Neural cell (in vitro differentiated cells): ENCODE data around the gene PDE9A. TPM values are rescaled to one million over a fixed set of nuclear protein-coding genes. Genes with fewer than 3 reads are reported as not detected.

Source experiments
- H2AFZ ChIP-seq: fragments of 200-600, 300-800 bp; sonication (generic), shearing (Covaris generic); 2 replicates; pipeline ENCODE4 v1.6.0; 2014; ENCODE audit warnings: low read depth, mild to moderate bottlenecking, antibody characterized with exemption, low read length, moderate library complexity
- H3F3A ChIP-seq: fragments of 200-600 bp; shearing (Covaris generic); 2 replicates; pipeline ENCODE4 v1.6.1; 2016; ENCODE audit warnings: mild to moderate bottlenecking, moderate library complexity, mixed read lengths, antibody characterized with exemption, low read length; ENCODE audit not compliant: insufficient read depth, poor library complexity, severe bottlenecking
- H3K27ac ChIP-seq: fragments of 200-600, 300-800 bp; sonication (generic), shearing (Covaris generic); 2 replicates; pipeline ENCODE4 v1.5.1; 2014; ENCODE audit warnings: mild to moderate bottlenecking, low read length, moderate library complexity
- H3K27me3 ChIP-seq: fragments of 300-800, 200-600 bp; sonication (generic), shearing (Covaris generic); 2 replicates; pipeline ENCODE4 v1.6.0; 2014; ENCODE audit warnings: mild to moderate bottlenecking, low read depth, low read length, moderate library complexity; ENCODE audit not compliant: insufficient read depth
- H3K36me3 ChIP-seq: fragments of 300-800, 200-600 bp; sonication (generic), shearing (Covaris generic); 2 replicates; pipeline ENCODE4 v1.5.1; 2014; ENCODE audit warnings: mild to moderate bottlenecking, antibody characterized with exemption, low read length, moderate library complexity; ENCODE audit not compliant: insufficient read depth
- H3K4me2 ChIP-seq: fragments of 300-800, 200-600 bp; sonication (generic), shearing (Covaris generic); 2 replicates; pipeline ENCODE4 v1.6.0; 2014; ENCODE audit warnings: mild to moderate bottlenecking, low read length
- H3K4me3 ChIP-seq: fragments of 300-800, 200-600 bp; sonication (generic), shearing (Covaris generic); 2 replicates; pipeline ENCODE4 v1.5.1; 2014; ENCODE audit warnings: mild to moderate bottlenecking, low read length, moderate library complexity
- H3K79me2 ChIP-seq: fragments of 200-600 bp; shearing (Covaris generic); replicated peaks from 2 replicates; pipeline ENCODE4 v1.6.0; 2014; ENCODE audit warnings: mild to moderate bottlenecking, low read length, moderate library complexity; ENCODE audit not compliant: insufficient read depth
- H3K9ac ChIP-seq: fragments of 300-800, 200-600 bp; sonication (generic), shearing (Covaris generic); 2 replicates; pipeline ENCODE4 v1.6.1; 2016; ENCODE audit warnings: mild to moderate bottlenecking, low read length, mixed read lengths
- H3K9me2 ChIP-seq: fragments of 200-600 bp; shearing (Covaris generic); 2 replicates; pipeline ENCODE4 v1.6.1; 2016; ENCODE audit warnings: mild to moderate bottlenecking, low read length, mixed read lengths; ENCODE audit not compliant: insufficient read depth
- H3K9me3 ChIP-seq: fragments of 200-600, 300-800 bp; sonication (generic), shearing (Covaris generic); 2 replicates; pipeline ENCODE4 v1.6.1; 2016; ENCODE audit warnings: mild to moderate bottlenecking, mixed run types, low read length, moderate library complexity, mixed read lengths
- H4K20me1 ChIP-seq: fragments of 200-600 bp; shearing (Covaris generic); 2 replicates; pipeline ENCODE4 v1.6.1; 2016; ENCODE audit warnings: mild to moderate bottlenecking, mixed run types; ENCODE audit not compliant: insufficient read depth
- EP300 ChIP-seq: fragments of 450-650 bp; conservative IDR thresholded peaks from 2 replicates; pipeline ENCODE4 v1.6.1; 2014; ENCODE audit warnings: antibody characterized with exemption, mild to moderate bottlenecking, moderate library complexity; ENCODE audit not compliant: poor library complexity, severe bottlenecking
- EZH2 ChIP-seq: fragments of 200-600, 300-800 bp; shearing (Covaris generic), sonication (generic); IDR thresholded peaks from 2 replicates; pipeline ENCODE4 v1.6.1; 2014; ENCODE audit warnings: antibody characterized with exemption, low read length, borderline replicate concordance, mild to moderate bottlenecking; ENCODE audit not compliant: insufficient read depth, poor library complexity, severe bottlenecking
- MXI1 ChIP-seq: fragments of 450-650 bp; conservative IDR thresholded peaks from 2 replicates; pipeline ENCODE4 v1.6.1; 2014; ENCODE audit warnings: antibody characterized with exemption, mild to moderate bottlenecking; ENCODE audit not compliant: poor library complexity, severe bottlenecking
- POLR2AphosphoS5 ChIP-seq: IDR thresholded peaks from 2 replicates; pipeline ENCODE4 v1.6.1; 2012
- RAD21 ChIP-seq: fragments of 450-650 bp; conservative IDR thresholded peaks from 2 replicates; pipeline ENCODE4 v1.6.1; 2014; ENCODE audit warnings: antibody characterized with exemption, mild to moderate bottlenecking, moderate library complexity
- SMC3 ChIP-seq: fragments of 450-650 bp; conservative IDR thresholded peaks from 2 replicates; pipeline ENCODE4 v1.6.1; 2014; ENCODE audit warnings: antibody characterized with exemption, mild to moderate bottlenecking, moderate library complexity; ENCODE audit not compliant: poor library complexity
- TAF1 ChIP-seq: IDR thresholded peaks from 2 replicates; pipeline ENCODE4 v1.6.1; 2012; ENCODE audit warnings: low read depth
- polyA plus RNA-seq: library from polyadenylated mRNA; depleted of rRNA; stranded (reverse); fragments of >200 nt; gene quantifications from 2 replicates; pipeline ENCODE4 v1.2.3, GENCODE V29; 2014
- TF ChIP-seq, protein P1 (sequence below): fragments of 450-650 bp; IDR thresholded peaks from 2 replicates; pipeline ENCODE4 v1.5.1; 2014; ENCODE audit warnings: antibody characterized with exemption, mild to moderate bottlenecking, moderate library complexity; ENCODE audit not compliant: poor library complexity, severe bottlenecking
- TF ChIP-seq, protein P2 (sequence below): IDR thresholded peaks from 2 replicates; pipeline ENCODE4 v1.6.1; 2012; ENCODE audit warnings: borderline replicate concordance

Gene PDE9A
- polyA plus RNA-seq, 1 donor from 2014 or later: 32.2 TPM

DNA sequence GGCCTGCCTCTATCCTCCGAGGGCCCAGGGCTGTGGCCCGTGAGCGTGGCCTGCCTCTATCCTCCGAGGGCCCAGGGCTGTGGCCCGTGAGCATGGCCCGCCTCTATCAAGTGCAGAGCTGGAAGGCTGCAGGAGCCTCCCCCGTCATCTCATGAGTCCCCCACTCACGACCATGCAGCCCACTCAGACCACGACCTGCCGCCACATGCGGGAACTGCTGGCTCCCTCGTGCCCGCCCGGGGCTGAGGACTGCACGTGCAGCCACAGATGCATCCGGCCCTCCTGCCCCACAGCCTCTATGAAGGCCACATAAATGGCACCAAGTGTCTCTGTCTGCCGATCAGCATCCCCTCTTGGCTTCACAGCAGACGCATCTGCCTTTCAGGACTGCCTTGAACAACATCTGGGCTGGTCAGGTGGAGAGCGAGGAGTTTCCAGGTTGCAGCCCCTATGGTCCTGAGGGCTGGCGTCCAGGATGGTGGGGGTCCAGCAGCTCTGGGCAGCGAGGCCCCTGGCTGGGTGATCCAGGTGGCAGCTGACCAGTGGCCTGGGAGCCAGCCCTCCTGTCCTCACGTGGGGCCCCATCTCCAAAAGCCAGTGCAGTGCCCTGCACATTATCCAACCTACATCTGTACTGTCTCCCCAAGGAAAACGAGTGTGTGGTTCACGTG is 103.3 kb downstream of the PDE9A start:
- H3K27me3 ChIP-seq: no peaks in the 10 kb centered on the region
- H2AFZ ChIP-seq: no peak overlapping the region
- H3K4me3 ChIP-seq: no peak overlapping the region
- no peak overlapping the region for H3K4me2 ChIP-seq
- no peaks in the 10 kb centered on the region for H3K79me2 ChIP-seq
- no peak for TF ChIP-seq POLR2AphosphoS5
- no peak for TF ChIP-seq MXI1
- TF ChIP-seq EZH2: no peak
- TF ChIP-seq, protein P1, sequence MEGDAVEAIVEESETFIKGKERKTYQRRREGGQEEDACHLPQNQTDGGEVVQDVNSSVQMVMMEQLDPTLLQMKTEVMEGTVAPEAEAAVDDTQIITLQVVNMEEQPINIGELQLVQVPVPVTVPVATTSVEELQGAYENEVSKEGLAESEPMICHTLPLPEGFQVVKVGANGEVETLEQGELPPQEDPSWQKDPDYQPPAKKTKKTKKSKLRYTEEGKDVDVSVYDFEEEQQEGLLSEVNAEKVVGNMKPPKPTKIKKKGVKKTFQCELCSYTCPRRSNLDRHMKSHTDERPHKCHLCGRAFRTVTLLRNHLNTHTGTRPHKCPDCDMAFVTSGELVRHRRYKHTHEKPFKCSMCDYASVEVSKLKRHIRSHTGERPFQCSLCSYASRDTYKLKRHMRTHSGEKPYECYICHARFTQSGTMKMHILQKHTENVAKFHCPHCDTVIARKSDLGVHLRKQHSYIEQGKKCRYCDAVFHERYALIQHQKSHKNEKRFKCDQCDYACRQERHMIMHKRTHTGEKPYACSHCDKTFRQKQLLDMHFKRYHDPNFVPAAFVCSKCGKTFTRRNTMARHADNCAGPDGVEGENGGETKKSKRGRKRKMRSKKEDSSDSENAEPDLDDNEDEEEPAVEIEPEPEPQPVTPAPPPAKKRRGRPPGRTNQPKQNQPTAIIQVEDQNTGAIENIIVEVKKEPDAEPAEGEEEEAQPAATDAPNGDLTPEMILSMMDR: no peak
- TF ChIP-seq SMC3: no peak
- H3K27ac ChIP-seq: no peak overlapping the region
- no peaks in the 10 kb centered on the region for H4K20me1 ChIP-seq
- no peaks in the 10 kb centered on the region for H3K9me3 ChIP-seq
- no peaks in the 10 kb centered on the region for H3K9me2 ChIP-seq
- no peak overlapping the region for H3K9ac ChIP-seq
- H3F3A ChIP-seq: no peaks in the 10 kb centered on the region
- no peaks in the 10 kb centered on the region for H3K36me3 ChIP-seq

DNA sequence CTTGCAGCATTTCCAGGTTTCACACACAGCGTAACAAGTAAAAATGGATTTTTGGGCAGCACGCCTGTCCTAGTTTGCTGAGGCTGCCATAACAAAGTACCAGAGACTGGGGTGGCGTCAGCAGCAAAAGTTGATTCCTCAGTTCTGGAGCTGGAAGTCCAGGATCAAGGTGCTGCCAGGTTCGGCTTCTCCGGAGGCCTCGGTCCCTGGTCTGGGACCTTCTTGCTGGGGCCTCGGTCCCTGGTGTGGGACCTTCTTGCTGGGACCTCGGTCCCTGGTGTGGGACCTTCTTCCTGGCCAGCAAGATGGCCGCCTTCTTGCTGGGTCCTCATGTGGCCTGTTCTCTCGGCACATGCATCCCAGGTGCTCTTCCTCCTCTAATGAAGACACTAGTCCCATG is 104.0 kb downstream of the PDE9A start:
- Histone ChIP-seq H3K79me2 (no peaks in the 10 kb centered on the region), H3K27ac (no peak overlapping the region), H3K9me2 (no peaks in the 10 kb centered on the region), H4K20me1 (no peaks in the 10 kb centered on the region), H3F3A (no peaks in the 10 kb centered on the region), H3K27me3 (no peaks in the 10 kb centered on the region), H3K4me2 (no peak overlapping the region), H2AFZ (no peak overlapping the region), H3K4me3 (no peak overlapping the region), H3K9me3 (no peaks in the 10 kb centered on the region), H3K9ac (no peak overlapping the region), H3K36me3 (no peaks in the 10 kb centered on the region)
- TF ChIP-seq, protein P2, sequence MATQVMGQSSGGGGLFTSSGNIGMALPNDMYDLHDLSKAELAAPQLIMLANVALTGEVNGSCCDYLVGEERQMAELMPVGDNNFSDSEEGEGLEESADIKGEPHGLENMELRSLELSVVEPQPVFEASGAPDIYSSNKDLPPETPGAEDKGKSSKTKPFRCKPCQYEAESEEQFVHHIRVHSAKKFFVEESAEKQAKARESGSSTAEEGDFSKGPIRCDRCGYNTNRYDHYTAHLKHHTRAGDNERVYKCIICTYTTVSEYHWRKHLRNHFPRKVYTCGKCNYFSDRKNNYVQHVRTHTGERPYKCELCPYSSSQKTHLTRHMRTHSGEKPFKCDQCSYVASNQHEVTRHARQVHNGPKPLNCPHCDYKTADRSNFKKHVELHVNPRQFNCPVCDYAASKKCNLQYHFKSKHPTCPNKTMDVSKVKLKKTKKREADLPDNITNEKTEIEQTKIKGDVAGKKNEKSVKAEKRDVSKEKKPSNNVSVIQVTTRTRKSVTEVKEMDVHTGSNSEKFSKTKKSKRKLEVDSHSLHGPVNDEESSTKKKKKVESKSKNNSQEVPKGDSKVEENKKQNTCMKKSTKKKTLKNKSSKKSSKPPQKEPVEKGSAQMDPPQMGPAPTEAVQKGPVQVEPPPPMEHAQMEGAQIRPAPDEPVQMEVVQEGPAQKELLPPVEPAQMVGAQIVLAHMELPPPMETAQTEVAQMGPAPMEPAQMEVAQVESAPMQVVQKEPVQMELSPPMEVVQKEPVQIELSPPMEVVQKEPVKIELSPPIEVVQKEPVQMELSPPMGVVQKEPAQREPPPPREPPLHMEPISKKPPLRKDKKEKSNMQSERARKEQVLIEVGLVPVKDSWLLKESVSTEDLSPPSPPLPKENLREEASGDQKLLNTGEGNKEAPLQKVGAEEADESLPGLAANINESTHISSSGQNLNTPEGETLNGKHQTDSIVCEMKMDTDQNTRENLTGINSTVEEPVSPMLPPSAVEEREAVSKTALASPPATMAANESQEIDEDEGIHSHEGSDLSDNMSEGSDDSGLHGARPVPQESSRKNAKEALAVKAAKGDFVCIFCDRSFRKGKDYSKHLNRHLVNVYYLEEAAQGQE: no peak
- TF ChIP-seq MXI1: no peak
- no peak for TF ChIP-seq EP300
- TF ChIP-seq EZH2: no peak
- TF ChIP-seq TAF1: no peak
- TF ChIP-seq SMC3: no peak
- no peak for TF ChIP-seq RAD21
- no peak for TF ChIP-seq POLR2AphosphoS5
- TF ChIP-seq, protein P1: no peak
